Measurements from ENCODE around the gene GRHPR. TPM values are rescaled to one million over a fixed set of nuclear protein-coding genes. Genes with fewer than 3 reads are reported as not detected.

GRHPR gene
- total RNA-seq, 1 donor from 2014 or later = 131 TPM

GRCh38 chr9:37419204-37419603 is 3.3 kb upstream of the GRHPR start:
- no peaks in the 10 kb centered on the region for H3K36me3 ChIP-seq
- H3K4me3 ChIP-seq = no peak overlapping the region
- H3K27me3 ChIP-seq = no peaks in the 10 kb centered on the region
- intact Hi-C loops (cut with DNase I) = no loop called here
- peaks cover 8 to 11% of the 10 kb centered on the region in 2 donors for H3K4me1 ChIP-seq
- H3K27ac ChIP-seq = no peak overlapping the region
- no peak for DNase-seq (ENCODE audit: low spot score in 2 of 2)
- no peaks in the 10 kb centered on the region for H3K9me3 ChIP-seq
- TF ChIP-seq, protein P1, sequence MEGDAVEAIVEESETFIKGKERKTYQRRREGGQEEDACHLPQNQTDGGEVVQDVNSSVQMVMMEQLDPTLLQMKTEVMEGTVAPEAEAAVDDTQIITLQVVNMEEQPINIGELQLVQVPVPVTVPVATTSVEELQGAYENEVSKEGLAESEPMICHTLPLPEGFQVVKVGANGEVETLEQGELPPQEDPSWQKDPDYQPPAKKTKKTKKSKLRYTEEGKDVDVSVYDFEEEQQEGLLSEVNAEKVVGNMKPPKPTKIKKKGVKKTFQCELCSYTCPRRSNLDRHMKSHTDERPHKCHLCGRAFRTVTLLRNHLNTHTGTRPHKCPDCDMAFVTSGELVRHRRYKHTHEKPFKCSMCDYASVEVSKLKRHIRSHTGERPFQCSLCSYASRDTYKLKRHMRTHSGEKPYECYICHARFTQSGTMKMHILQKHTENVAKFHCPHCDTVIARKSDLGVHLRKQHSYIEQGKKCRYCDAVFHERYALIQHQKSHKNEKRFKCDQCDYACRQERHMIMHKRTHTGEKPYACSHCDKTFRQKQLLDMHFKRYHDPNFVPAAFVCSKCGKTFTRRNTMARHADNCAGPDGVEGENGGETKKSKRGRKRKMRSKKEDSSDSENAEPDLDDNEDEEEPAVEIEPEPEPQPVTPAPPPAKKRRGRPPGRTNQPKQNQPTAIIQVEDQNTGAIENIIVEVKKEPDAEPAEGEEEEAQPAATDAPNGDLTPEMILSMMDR (IDR thresholded peaks at IDR 0.05) = no peak

DNA sequence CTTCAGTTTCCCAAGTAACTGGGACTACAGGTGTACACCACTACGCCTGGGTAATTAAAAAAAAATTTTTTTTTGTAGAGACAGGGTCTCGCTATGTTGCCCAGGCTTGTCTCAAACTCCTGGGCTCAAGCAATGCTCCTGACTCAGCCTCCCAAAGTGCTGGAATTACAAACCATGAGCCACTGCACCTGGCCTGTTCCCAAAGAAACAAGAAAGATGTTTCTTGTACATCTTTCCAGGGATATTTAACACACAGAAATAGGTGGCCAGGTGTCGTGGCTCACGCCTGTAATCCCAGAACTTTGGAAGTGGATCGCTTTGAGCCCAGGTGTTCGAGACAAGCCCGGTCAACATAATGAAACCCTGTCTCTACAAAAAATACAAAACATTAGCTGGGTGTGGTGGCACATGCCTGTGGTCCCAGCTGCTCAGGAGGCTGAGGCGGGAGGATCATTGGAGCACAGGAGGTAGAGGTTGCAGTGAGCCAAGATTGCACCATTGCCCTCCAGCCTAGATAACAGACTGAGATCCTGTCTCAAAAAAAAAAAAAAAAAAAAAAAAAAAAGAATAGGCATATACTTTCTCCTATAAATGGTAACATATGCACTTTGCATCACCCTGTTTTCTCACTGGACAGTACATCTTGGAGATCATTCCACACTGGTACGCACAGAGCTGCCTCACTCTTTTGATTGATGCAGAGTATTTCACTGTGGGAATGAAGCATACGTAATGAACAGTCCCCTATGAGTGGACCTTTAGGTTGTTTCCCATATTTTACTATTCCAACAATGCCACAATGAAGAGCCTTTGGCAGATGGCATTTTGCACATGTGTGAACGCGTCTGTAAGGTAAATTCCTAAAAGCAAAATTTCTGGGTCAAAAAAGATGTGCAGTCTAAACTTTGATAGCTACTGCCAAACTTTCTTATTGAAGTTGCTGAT is 2.0 kb upstream of the GRHPR start:
- peaks cover 8 to 18% of the 10 kb centered on the region in 2 donors for H3K4me1 ChIP-seq
- no peak for DNase-seq (ENCODE audit: low spot score in 2 of 2)
- TF ChIP-seq, protein P1 (IDR thresholded peaks at IDR 0.05) = no peak
- no peaks in the 10 kb centered on the region for H3K36me3 ChIP-seq
- H3K27me3 ChIP-seq = no peaks in the 10 kb centered on the region
- no peaks in the 10 kb centered on the region for H3K9me3 ChIP-seq
- intact Hi-C loops (cut with DNase I) = loop anchor here (10.0 kb wide), 5 partner anchors 56 to 1016 kb away; partner anchors contain the start of genes DCAF10, FBXO10, RNF38 and ZCCHC7
- no peak overlapping the region for H3K4me3 ChIP-seq
- no peak overlapping the region for H3K27ac ChIP-seq

DNA sequence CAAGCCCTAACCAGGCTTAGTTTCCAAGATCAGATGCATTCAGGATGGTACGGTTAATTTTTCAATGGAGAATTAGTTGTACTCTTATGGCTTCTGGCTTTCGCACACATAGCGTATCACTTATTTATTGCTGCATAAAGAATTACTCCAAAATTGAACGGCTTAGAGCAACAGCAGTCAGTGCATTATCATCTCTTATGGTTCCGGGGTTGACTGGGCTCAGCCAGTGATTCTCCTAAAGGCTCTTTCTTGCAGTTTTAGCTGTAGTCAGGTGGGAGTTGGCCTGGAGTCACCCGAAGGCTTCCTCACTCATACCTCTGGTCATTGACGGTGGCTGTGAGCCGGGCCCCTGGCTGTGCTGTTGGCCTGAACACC is 595 bp upstream of the GRHPR start:
- peaks cover 8 to 18% of the 10 kb centered on the region in 2 donors for H3K4me1 ChIP-seq
- H3K27me3 ChIP-seq = no peaks in the 10 kb centered on the region
- H3K36me3 ChIP-seq = peaks cover under 1 to 10% of the 10 kb centered on the region in 2 donors
- H3K27ac ChIP-seq = peak overlapping the region; percentile 77 to 86
- peak overlapping the region; percentile 80 to 88 for H3K4me3 ChIP-seq
- intact Hi-C loops (cut with DNase I) = loop anchor here (1.0 to 10.0 kb wide), 7 partner anchors 42 to 1017 kb away; partner anchors contain the start of genes DCAF10, FBXO10, RNF38 and ZCCHC7
- no peak for DNase-seq (ENCODE audit: low spot score in 2 of 2)
- TF ChIP-seq, protein P1 (IDR thresholded peaks at IDR 0.05) = no peak
- no peaks in the 10 kb centered on the region for H3K9me3 ChIP-seq

GRCh38 chr9:37423508-37423907 is 1.0 kb downstream of the GRHPR start:
- H3K4me1 ChIP-seq = peaks cover 8 to 18% of the 10 kb centered on the region in 2 donors

DNA sequence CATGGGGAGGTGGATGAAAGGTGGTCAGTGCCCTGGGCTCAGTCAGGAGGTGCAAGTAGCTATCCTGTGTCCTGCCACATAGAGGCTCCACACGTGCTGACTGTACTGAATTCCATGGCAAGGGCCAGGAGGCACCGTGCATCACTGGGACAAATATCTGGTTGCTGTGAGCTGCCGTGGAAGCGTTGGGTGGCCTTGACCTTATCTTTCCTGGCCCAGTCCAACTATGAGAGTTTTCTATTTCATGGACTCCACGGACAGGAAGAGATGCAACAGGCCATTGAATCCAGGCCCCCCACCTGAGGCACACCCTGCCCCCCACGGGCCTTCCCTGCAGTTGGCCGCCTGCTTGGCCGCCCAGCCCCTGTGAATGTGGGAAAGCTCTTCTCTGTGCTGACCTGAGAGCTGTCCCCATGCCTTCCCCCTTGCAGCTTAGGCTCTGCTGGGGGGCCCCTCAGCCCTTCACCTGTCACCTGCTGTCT is 1.7 kb downstream of the GRHPR start:
- intact Hi-C loops (cut with DNase I) = loop anchor here (10.0 kb wide), 5 partner anchors 59 to 1019 kb away; partner anchors contain the start of genes DCAF10, FBXO10, RNF38 and ZCCHC7
- H3K27ac ChIP-seq = peak overlapping the region in 1 of 2 donors; percentile 4
- DNase-seq (ENCODE audit: low spot score in 2 of 2) = no peak

More at GRCh38 chr9:37423508-37423907, 1.0 kb downstream of the GRHPR start:
- TF ChIP-seq, protein P1 (IDR thresholded peaks at IDR 0.05) = no peak
- intact Hi-C loops (cut with DNase I) = loop anchor here (10.0 kb wide), 5 partner anchors 59 to 1019 kb away; partner anchors contain the start of genes DCAF10, FBXO10, RNF38 and ZCCHC7
- Histone ChIP-seq H3K36me3 (peaks cover 17 to 26% of the 10 kb centered on the region in 2 donors), H3K4me3 (peak overlapping the region; percentile 80 to 88), H3K9me3 (no peaks in the 10 kb centered on the region), H3K27ac (peak overlapping the region in 1 of 2 donors; percentile 77), H3K27me3 (no peaks in the 10 kb centered on the region)
- no peak for DNase-seq (ENCODE audit: low spot score in 2 of 2)

More for the DNA sequence above, 1.7 kb downstream of the GRHPR start:
- H3K4me3 ChIP-seq = peak overlapping the region in 1 of 2 donors; percentile 80
- H3K27me3 ChIP-seq = no peaks in the 10 kb centered on the region
- TF ChIP-seq, protein P1 (IDR thresholded peaks at IDR 0.05) = no peak
- H3K36me3 ChIP-seq = peaks cover 24 to 32% of the 10 kb centered on the region in 2 donors
- peaks cover 8 to 18% of the 10 kb centered on the region in 2 donors for H3K4me1 ChIP-seq
- no peaks in the 10 kb centered on the region for H3K9me3 ChIP-seq

Measured in ascending aorta (tissue), 2 donors.